ENCODE data around the gene ITGA1. TPM values are rescaled to one million over a fixed set of nuclear protein-coding genes. Genes with fewer than 3 reads are reported as not detected.

ITGA1 gene
- total RNA-seq, 1 donor from 2014 or later, result 33.5 TPM

GRCh38 chr5:52784737-52785136, 3.0 kb upstream of the ITGA1 start:
- H3K36me3 Mint-ChIP-seq (ENCODE audit: low read depth, unreplicated experiment), result no peaks in the 10 kb centered on the region
- H3K4me3 Mint-ChIP-seq (ENCODE audit: unreplicated experiment), result no peak overlapping the region
- no peaks in the 10 kb centered on the region for H3K9me3 Mint-ChIP-seq (ENCODE audit: unreplicated experiment)
- H3K27me3 Mint-ChIP-seq (ENCODE audit: unreplicated experiment), result no peaks in the 10 kb centered on the region
- H3K27ac Mint-ChIP-seq (ENCODE audit: unreplicated experiment), result no peak overlapping the region
- no peak for DNase-seq (ENCODE audit: low spot score)
- peaks cover 18% of the 10 kb centered on the region for H3K4me1 Mint-ChIP-seq (ENCODE audit: unreplicated experiment)
- TF ChIP-seq, protein P1, sequence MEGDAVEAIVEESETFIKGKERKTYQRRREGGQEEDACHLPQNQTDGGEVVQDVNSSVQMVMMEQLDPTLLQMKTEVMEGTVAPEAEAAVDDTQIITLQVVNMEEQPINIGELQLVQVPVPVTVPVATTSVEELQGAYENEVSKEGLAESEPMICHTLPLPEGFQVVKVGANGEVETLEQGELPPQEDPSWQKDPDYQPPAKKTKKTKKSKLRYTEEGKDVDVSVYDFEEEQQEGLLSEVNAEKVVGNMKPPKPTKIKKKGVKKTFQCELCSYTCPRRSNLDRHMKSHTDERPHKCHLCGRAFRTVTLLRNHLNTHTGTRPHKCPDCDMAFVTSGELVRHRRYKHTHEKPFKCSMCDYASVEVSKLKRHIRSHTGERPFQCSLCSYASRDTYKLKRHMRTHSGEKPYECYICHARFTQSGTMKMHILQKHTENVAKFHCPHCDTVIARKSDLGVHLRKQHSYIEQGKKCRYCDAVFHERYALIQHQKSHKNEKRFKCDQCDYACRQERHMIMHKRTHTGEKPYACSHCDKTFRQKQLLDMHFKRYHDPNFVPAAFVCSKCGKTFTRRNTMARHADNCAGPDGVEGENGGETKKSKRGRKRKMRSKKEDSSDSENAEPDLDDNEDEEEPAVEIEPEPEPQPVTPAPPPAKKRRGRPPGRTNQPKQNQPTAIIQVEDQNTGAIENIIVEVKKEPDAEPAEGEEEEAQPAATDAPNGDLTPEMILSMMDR (IDR thresholded peaks at IDR 0.05; ENCODE audit: unreplicated experiment), result no peak

DNA sequence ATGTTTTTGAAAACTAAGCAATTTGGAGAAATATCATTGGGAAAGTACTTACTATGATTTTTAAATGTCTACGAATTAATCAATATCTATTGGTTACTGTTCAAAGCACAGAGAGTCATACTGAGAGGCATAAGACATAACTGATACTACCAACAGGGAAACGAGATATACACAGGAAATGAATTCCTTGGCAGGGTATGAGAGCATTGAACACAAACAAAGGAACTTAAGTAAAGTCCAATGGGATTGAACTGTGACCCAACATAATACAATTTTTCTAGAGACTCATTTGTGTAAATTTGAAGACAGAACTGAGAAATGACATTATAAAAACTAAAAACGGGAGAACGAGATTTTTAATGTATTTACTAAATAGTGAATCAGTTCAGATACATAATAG, 1.3 kb upstream of the ITGA1 start:
- no peak for DNase-seq (ENCODE audit: low spot score)
- H3K27ac Mint-ChIP-seq (ENCODE audit: unreplicated experiment), result peak overlapping the region; percentile 7

DNA sequence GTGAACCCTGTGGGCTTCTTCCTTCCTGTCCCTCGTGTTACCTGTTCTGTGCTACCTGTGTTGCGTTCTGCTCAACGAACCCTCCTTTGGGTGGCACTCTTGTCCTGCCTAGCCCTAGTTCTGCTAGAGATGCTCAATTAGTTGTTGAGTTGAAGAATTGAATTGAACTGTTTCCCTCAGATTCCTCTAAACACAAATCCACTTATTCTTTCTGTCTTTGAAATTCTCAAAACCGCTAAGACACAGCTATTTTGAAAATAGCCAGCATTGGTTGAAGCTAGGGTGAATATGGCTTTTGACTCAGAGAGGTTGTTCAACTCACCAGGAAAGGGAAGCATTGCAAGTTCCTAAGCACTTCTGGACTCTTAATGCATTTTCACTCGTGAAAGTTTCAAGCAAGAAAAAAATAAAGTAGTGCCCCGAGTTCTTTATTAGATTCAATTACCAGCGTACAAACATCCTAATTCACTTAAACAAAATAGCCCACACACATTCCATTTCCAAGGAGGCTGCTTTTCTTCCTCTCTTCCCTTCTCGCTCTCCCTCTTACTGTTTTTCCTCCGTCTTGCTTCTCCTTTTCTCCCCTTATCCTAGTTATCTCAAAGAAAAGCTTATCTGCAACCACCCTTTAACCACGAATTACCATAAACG, 642 bp upstream of the ITGA1 start:
- peak overlapping the region; percentile 88 for H3K27ac Mint-ChIP-seq (ENCODE audit: unreplicated experiment)
- H3K4me1 Mint-ChIP-seq (ENCODE audit: unreplicated experiment), result peaks cover 26% of the 10 kb centered on the region
- DNase-seq (ENCODE audit: low spot score), result no peak

More for the DNA sequence above, 1.3 kb upstream of the ITGA1 start:
- Mint-ChIP-seq H3K36me3 (ENCODE audit: low read depth, unreplicated experiment) (peaks cover 6% of the 10 kb centered on the region), H3K4me1 (ENCODE audit: unreplicated experiment) (peaks cover 23% of the 10 kb centered on the region), H3K9me3 (ENCODE audit: unreplicated experiment) (no peaks in the 10 kb centered on the region), H3K27me3 (ENCODE audit: unreplicated experiment) (no peaks in the 10 kb centered on the region), H3K4me3 (ENCODE audit: unreplicated experiment) (no peak overlapping the region)
- TF ChIP-seq, protein P1 (IDR thresholded peaks at IDR 0.05; ENCODE audit: unreplicated experiment), result no peak

GRCh38 chr5:52788505-52788821, 747 bp downstream of the ITGA1 start:
- no peak for DNase-seq (ENCODE audit: low spot score)
- Mint-ChIP-seq H3K9me3 (ENCODE audit: unreplicated experiment) (no peaks in the 10 kb centered on the region), H3K27ac (ENCODE audit: unreplicated experiment) (peak overlapping the region; percentile 38), H3K27me3 (ENCODE audit: unreplicated experiment) (no peaks in the 10 kb centered on the region), H3K36me3 (ENCODE audit: low read depth, unreplicated experiment) (peaks cover 6% of the 10 kb centered on the region), H3K4me1 (ENCODE audit: unreplicated experiment) (peaks cover 29% of the 10 kb centered on the region), H3K4me3 (ENCODE audit: unreplicated experiment) (peak overlapping the region; percentile 94)
- TF ChIP-seq, protein P1 (IDR thresholded peaks at IDR 0.05; ENCODE audit: unreplicated experiment), result no peak

More for the DNA sequence above, 642 bp upstream of the ITGA1 start:
- H3K4me3 Mint-ChIP-seq (ENCODE audit: unreplicated experiment), result peak overlapping the region; percentile 94
- peaks cover 6% of the 10 kb centered on the region for H3K36me3 Mint-ChIP-seq (ENCODE audit: low read depth, unreplicated experiment)
- H3K27me3 Mint-ChIP-seq (ENCODE audit: unreplicated experiment), result no peaks in the 10 kb centered on the region
- TF ChIP-seq, protein P1 (IDR thresholded peaks at IDR 0.05; ENCODE audit: unreplicated experiment), result no peak
- H3K9me3 Mint-ChIP-seq (ENCODE audit: unreplicated experiment), result no peaks in the 10 kb centered on the region

- H3K4me3 Mint-ChIP-seq (ENCODE audit: unreplicated experiment), result peak overlapping the region; percentile 94
- no peak for DNase-seq (ENCODE audit: low spot score)
These were observed 1.7 kb downstream of the ITGA1 start for GRCh38 chr5:52789378-52789777.

More at GRCh38 chr5:52789378-52789777, 1.7 kb downstream of the ITGA1 start:
- TF ChIP-seq, protein P1 (IDR thresholded peaks at IDR 0.05; ENCODE audit: unreplicated experiment), result no peak
- no peaks in the 10 kb centered on the region for H3K27me3 Mint-ChIP-seq (ENCODE audit: unreplicated experiment)
- no peak overlapping the region for H3K27ac Mint-ChIP-seq (ENCODE audit: unreplicated experiment)
- peaks cover 29% of the 10 kb centered on the region for H3K4me1 Mint-ChIP-seq (ENCODE audit: unreplicated experiment)
- no peaks in the 10 kb centered on the region for H3K9me3 Mint-ChIP-seq (ENCODE audit: unreplicated experiment)
- H3K36me3 Mint-ChIP-seq (ENCODE audit: low read depth, unreplicated experiment), result peaks cover 6% of the 10 kb centered on the region
